A549 (cell line): ENCODE measurements around the gene PERM1. TPM values are rescaled to one million over a fixed set of nuclear protein-coding genes. Genes with fewer than 3 reads are reported as not detected.

ENCODE experiments used
- ATAC-seq, 2 experiments: fragments of 200-7000 bp in 1 of 2; fragments of >200 bp in 1 of 2; cut with Nextera tagmentation in 1 of 2; cut with Tn5 transposase in 1 of 2; 3 replicates each; pipeline versions ENCODE4 v1.8.0 to v1.9.1; 2018 to 2020; ENCODE audit warnings: mild to moderate bottlenecking in 1 of 2, moderate library complexity in 1 of 2
- CTCF ChIA-PET: fragments of 300-600 bp; sonication (Branson Sonifier 250); formaldehyde crosslinking; extraction: SDS; loops from one replicate; lab custom pipeline; 2021; ENCODE audit warnings: antibody characterized with exemption, inconsistent platforms; lab: Yijun Ruan, JAX
- POLR2A ChIA-PET: fragments of 350-600 bp; formaldehyde crosslinking; extraction: SDS; loops from one replicate; lab custom pipeline; 2021; ENCODE audit warnings: antibody characterized with exemption, inconsistent platforms; lab: Yijun Ruan, JAX
- DNase-seq, 2 experiments: peaks; one replicate each; pipeline versions ENCODE4 v3.0.0 to v3.0.0-alpha.2; 2011 to 2016; ENCODE audit warnings: low read depth in 1 of 2, low spot score in 1 of 2
- FAIRE-seq: peaks from 2 replicates; lab custom pipeline; 2011; peaks lifted over from hg19 to GRCh38; lab: Jason Lieb, UNC
- H3K27ac ChIP-seq, 2 experiments: fragments of >200 bp; sonication (Bioruptor Twin); formaldehyde crosslinking; 3 replicates each; pipeline ENCODE4 v1.5.1; 2016 to 2017
- H3K4me1 ChIP-seq: fragments of >200 bp; sonication (Bioruptor Twin); formaldehyde crosslinking; 3 replicates; pipeline ENCODE4 v1.6.1; 2016
- H3K4me2 ChIP-seq: fragments of >200 bp; sonication (Bioruptor Twin); formaldehyde crosslinking; 3 replicates; pipeline ENCODE4 v1.6.1; 2016
- H3K4me3 ChIP-seq: fragments of >200 bp; sonication (Bioruptor Twin); formaldehyde crosslinking; 3 replicates; pipeline ENCODE4 v1.5.1; 2016
- H3K9me3 ChIP-seq: fragments of >200 bp; sonication (Bioruptor Twin); formaldehyde crosslinking; 3 replicates; pipeline ENCODE4 v1.6.1; 2016
- BHLHE40 ChIP-seq: IDR thresholded peaks from 2 replicates; pipeline ENCODE4 v1.6.1; 2012; ENCODE audit warnings: low read depth, low read length, inconsistent platforms
- CEBPB ChIP-seq, 2 experiments: fragments of >200 bp in 1 of 2; sonication (Bioruptor Twin) in 1 of 2; formaldehyde crosslinking in 1 of 2; IDR thresholded peaks; 2 replicates each; pipeline ENCODE4 v1.6.1; 2012 to 2016
- EP300 ChIP-seq, 2 experiments: fragments of >200 bp; sonication (Bioruptor Twin); formaldehyde crosslinking; IDR thresholded peaks; 2 replicates in 1 of 2; 3 replicates in 1 of 2; pipeline ENCODE4 v1.6.1; 2016 to 2017
- ESRRA ChIP-seq: fragments of 150-350 bp; IDR thresholded peaks from 2 replicates; pipeline ENCODE4 v1.6.1; 2014; ENCODE audit warnings: mild to moderate bottlenecking, low read length, borderline replicate concordance
- FOSB ChIP-seq: fragments of 250-450 bp; sonication (Bioruptor Pico); IDR thresholded peaks from 2 replicates; pipeline ENCODE4 v1.5.0; 2020; ENCODE audit warnings: mild to moderate bottlenecking, moderate library complexity
- FOSL2 ChIP-seq, 2 experiments: fragments of 450-650 bp in 1 of 2; fragments of >200 bp in 1 of 2; sonication (Bioruptor Twin) in 1 of 2; formaldehyde crosslinking; IDR thresholded peaks; 2 replicates each; pipeline versions ENCODE4 v1.5.0 to v1.6.1; 2016 to 2020; ENCODE audit warnings: mild to moderate bottlenecking in 1 of 2, moderate library complexity in 1 of 2
- GATA3 ChIP-seq: IDR thresholded peaks from 2 replicates; pipeline ENCODE4 v1.6.1; 2012; ENCODE audit warnings: borderline replicate concordance
- HDAC2 ChIP-seq: fragments of 200-600 bp; sonication (generic); IDR thresholded peaks from 2 replicates; pipeline ENCODE4 v1.6.1; 2016
- HEYL ChIP-seq: fragments of 250-450 bp; sonication (Bioruptor Pico); IDR thresholded peaks from 2 replicates; pipeline ENCODE4 v1.8.0; 2021; ENCODE audit warnings: mild to moderate bottlenecking, moderate library complexity
- HOXB5 ChIP-seq: fragments of 250-450 bp; sonication (Bioruptor Pico); IDR thresholded peaks from 2 replicates; pipeline ENCODE4 v1.5.0; 2020; ENCODE audit warnings: mild to moderate bottlenecking, moderate library complexity
- KDM1A ChIP-seq: fragments of 200-600 bp; sonication (generic); IDR thresholded peaks from 2 replicates; pipeline ENCODE4 v1.6.1; 2016; ENCODE audit warnings: low read depth, mild to moderate bottlenecking
- KDM5A ChIP-seq: fragments of 200-600 bp; sonication (generic); IDR thresholded peaks from 2 replicates; pipeline ENCODE4 v1.6.1; 2016; ENCODE audit warnings: antibody characterized with exemption, mild to moderate bottlenecking
- MAFK ChIP-seq: fragments of 450-650 bp; IDR thresholded peaks from 2 replicates; pipeline ENCODE4 v1.6.1; 2014; ENCODE audit not compliant: partially characterized antibody
- MAZ ChIP-seq: fragments of 150-350 bp; IDR thresholded peaks from 2 replicates; pipeline ENCODE4 v1.6.1; 2014; ENCODE audit warnings: antibody characterized with exemption, low read depth, low read length, borderline replicate concordance
- MYC ChIP-seq: IDR thresholded peaks from 2 replicates; pipeline ENCODE4 v1.6.1; 2012; ENCODE audit warnings: mild to moderate bottlenecking, inconsistent platforms, low read length, improper control_type of control experiment, borderline replicate concordance
- NPAS2 ChIP-seq: fragments of 250-450 bp; sonication (Bioruptor Pico); IDR thresholded peaks from 2 replicates; pipeline ENCODE4 v1.8.0; 2022; ENCODE audit warnings: mild to moderate bottlenecking, moderate library complexity, borderline replicate concordance
- POLR2A ChIP-seq: IDR thresholded peaks from 2 replicates; pipeline ENCODE4 v1.6.1; 2012; ENCODE audit warnings: mild to moderate bottlenecking, low read length
- RFX5 ChIP-seq: fragments of 450-650 bp; IDR thresholded peaks from 2 replicates; pipeline ENCODE4 v1.7.1; 2014; ENCODE audit warnings: antibody characterized with exemption, mild to moderate bottlenecking, moderate library complexity
- SREBF2 ChIP-seq: fragments of 450-650 bp; IDR thresholded peaks from 2 replicates; pipeline ENCODE4 v1.6.1; 2014; ENCODE audit warnings: mild to moderate bottlenecking, moderate library complexity
- TP53 ChIP-seq: fragments of 250-450 bp; sonication (Bioruptor Pico); IDR thresholded peaks from 2 replicates; pipeline ENCODE4 v1.5.0; 2021; ENCODE audit warnings: mild to moderate bottlenecking, moderate library complexity
- ZC3H11A ChIP-seq: fragments of 450-650 bp; IDR thresholded peaks from 2 replicates; pipeline ENCODE4 v1.6.1; 2014; ENCODE audit warnings: antibody characterized with exemption, mild to moderate bottlenecking
- ZFP36 ChIP-seq: fragments of 450-650 bp; IDR thresholded peaks from 2 replicates; pipeline ENCODE4 v1.6.1; 2014; ENCODE audit warnings: borderline replicate concordance; ENCODE audit not compliant: partially characterized antibody
- WGBS: methylation state at CpG from one replicate; pipeline ENCODE4 v1.1.6; 2017; ENCODE audit errors: missing lambda C conversion rate; 5-methylcytosine and 5-hydroxymethylcytosine counted together
- polyA plus RNA-seq, 4 experiments: library from polyadenylated mRNA; depleted of rRNA in 3 of 4; stranded (reverse); fragments of >200 nt; fragmentation: RNase III in 1 of 4; extraction: RNeasy Plus Mini Kit Qiagen cat#74134 plus additional on column Dnase treatment in 1 of 4; gene quantifications; 2 replicates in 3 of 4; 3 replicates in 1 of 4; pipeline ENCODE4 v1.2.3, GENCODE V29; 2011 to 2017
- TF ChIP-seq, protein P1 (sequence below): fragments of 250-450 bp; sonication (Bioruptor Pico); IDR thresholded peaks from 2 replicates; pipeline ENCODE4 v1.5.0; 2021; ENCODE audit warnings: mild to moderate bottlenecking, moderate library complexity, borderline replicate concordance
- TF ChIP-seq, protein P2 (sequence below): fragments of 250-450 bp; sonication (Bioruptor Pico); IDR thresholded peaks from 2 replicates; pipeline ENCODE4 v1.5.0; 2020; ENCODE audit warnings: low read depth, mild to moderate bottlenecking, moderate library complexity
- TF ChIP-seq, protein P3 (sequence below): fragments of >200 bp; sonication (Bioruptor Twin); formaldehyde crosslinking; IDR thresholded peaks from 3 replicates; pipeline ENCODE4 v1.5.1; 2016

Gene PERM1
- polyA plus RNA-seq, 2 of the 4 experiments (the other 2 are of a cell fraction): 0.30 TPM; not detected in 1

DNA sequence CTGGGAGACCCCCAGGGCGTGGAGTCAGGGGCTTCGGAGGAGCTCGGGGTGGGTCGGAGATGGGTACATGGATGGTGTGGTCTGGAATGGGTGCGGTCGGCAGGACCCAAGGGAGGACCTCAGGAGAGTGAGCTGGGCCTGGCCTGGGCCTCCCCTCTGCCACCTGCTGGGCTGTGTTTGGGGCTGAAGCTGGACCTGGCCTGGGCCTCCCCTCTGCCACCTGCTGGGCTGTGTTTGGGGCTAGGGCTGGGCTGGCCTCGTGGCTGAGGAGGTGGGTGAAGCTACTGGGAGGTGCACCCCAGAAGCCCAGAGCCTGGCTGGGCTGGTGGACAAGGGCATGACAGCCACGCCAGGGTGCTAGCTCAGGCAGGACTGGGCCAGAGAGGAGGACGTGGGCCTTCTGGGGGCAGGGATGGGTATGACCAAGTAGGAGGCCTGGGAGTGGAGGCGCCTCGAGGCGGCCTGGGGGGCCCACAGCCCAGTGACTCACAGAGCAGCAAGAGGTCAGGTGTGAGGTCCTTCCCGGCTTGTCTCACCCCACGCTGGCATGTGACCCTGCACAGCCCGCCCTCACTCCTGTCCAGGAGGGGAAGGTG is 43.7 kb downstream of the PERM1 start (continued):
- TF ChIP-seq, protein P1, sequence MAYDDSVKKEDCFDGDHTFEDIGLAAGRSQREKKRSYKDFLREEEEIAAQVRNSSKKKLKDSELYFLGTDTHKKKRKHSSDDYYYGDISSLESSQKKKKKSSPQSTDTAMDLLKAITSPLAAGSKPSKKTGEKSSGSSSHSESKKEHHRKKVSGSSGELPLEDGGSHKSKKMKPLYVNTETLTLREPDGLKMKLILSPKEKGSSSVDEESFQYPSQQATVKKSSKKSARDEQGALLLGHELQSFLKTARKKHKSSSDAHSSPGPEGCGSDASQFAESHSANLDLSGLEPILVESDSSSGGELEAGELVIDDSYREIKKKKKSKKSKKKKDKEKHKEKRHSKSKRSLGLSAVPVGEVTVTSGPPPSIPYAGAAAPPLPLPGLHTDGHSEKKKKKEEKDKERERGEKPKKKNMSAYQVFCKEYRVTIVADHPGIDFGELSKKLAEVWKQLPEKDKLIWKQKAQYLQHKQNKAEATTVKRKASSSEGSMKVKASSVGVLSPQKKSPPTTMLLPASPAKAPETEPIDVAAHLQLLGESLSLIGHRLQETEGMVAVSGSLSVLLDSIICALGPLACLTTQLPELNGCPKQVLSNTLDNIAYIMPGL (CRISPR knock-in tag): no peak
- TF ChIP-seq KDM1A: no peak
- peak; percentile 28; the same call in 1 of the 2 replicates for TF ChIP-seq FOSL2 (IDR thresholded peaks at IDR 0.05)
- TF ChIP-seq FOSL2 (CRISPR knock-in tag; IDR thresholded peaks at IDR 0.05): peak; percentile 72
- TF ChIP-seq BHLHE40: no peak
- TF ChIP-seq, protein P2, sequence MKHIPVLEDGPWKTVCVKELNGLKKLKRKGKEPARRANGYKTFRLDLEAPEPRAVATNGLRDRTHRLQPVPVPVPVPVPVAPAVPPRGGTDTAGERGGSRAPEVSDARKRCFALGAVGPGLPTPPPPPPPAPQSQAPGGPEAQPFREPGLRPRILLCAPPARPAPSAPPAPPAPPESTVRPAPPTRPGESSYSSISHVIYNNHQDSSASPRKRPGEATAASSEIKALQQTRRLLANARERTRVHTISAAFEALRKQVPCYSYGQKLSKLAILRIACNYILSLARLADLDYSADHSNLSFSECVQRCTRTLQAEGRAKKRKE (CRISPR knock-in tag): peak; percentile 54; the same call in 1 of the 2 replicates
- no peak for TF ChIP-seq ZC3H11A
- no peak for TF ChIP-seq HOXB5 (CRISPR knock-in tag)

DNA sequence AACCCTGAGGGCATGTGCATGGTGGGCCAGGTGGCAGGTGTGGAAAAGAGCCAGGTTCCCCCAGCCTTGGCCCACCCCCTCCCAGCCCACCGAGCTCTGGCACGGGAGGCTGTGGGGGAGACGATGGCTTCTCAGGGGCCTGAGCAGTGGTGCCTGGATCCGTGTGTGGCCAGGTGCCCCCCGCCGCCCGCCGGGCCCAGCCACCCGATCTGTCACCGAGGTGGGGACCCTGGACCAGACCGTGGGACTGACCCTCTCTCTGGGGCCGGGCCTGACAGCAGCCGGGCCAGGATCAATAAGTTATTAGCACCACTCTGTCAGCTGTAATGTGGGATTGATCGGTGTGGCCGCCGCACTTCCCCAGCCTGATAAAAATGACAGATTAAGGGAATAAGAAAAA is 44.4 kb downstream of the PERM1 start:
- H3K4me1 ChIP-seq: peaks cover 47% of the 10 kb centered on the region
- H3K4me2 ChIP-seq: peak overlapping the region; percentile 100
- ChIA-PET CTCF (interaction anchor here (0.7 to 8.1 kb wide), 16 partner anchors 9 to 256 kb away, joined by 3 to 84 read pairs (median 6); partner anchors contain the start of gene SAMD11), POLR2A (no interaction called here)
- WGBS: 88% methylated on average over 5 of the region's 16 CpGs
- H3K9me3 ChIP-seq: no peaks in the 10 kb centered on the region
- ATAC-seq (no peak), DNase-seq (no peak), FAIRE-seq (no peak)
- H3K4me3 ChIP-seq: no peak overlapping the region
- TF ChIP-seq HEYL (CRISPR knock-in tag) (no peak), BHLHE40 (no peak), TP53 (CRISPR knock-in tag) (no peak), EP300 (IDR thresholded peaks at IDR 0.05) (no peak), ZFP36 (no peak), CEBPB (IDR thresholded peaks at IDR 0.05) (no peak), FOSB (CRISPR knock-in tag) (no peak), SREBF2 (no peak), NPAS2 (CRISPR knock-in tag) (no peak), POLR2A (no peak), MAFK (no peak), GATA3 (no peak), MAZ (no peak), KDM1A (no peak), KDM5A (no peak), HDAC2 (no peak), RFX5 (no peak), ESRRA (no peak), MYC (no peak)
- TF ChIP-seq, protein P3, sequence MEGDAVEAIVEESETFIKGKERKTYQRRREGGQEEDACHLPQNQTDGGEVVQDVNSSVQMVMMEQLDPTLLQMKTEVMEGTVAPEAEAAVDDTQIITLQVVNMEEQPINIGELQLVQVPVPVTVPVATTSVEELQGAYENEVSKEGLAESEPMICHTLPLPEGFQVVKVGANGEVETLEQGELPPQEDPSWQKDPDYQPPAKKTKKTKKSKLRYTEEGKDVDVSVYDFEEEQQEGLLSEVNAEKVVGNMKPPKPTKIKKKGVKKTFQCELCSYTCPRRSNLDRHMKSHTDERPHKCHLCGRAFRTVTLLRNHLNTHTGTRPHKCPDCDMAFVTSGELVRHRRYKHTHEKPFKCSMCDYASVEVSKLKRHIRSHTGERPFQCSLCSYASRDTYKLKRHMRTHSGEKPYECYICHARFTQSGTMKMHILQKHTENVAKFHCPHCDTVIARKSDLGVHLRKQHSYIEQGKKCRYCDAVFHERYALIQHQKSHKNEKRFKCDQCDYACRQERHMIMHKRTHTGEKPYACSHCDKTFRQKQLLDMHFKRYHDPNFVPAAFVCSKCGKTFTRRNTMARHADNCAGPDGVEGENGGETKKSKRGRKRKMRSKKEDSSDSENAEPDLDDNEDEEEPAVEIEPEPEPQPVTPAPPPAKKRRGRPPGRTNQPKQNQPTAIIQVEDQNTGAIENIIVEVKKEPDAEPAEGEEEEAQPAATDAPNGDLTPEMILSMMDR: no peak
- peak overlapping the region; percentile 100 for H3K27ac ChIP-seq
